A549 (cell line): ENCODE measurements around the gene AFF3. TPM values are rescaled to one million over a fixed set of nuclear protein-coding genes. Genes with fewer than 3 reads are reported as not detected.

Source experiments
- ATAC-seq, 2 experiments: fragments of 200-7000 bp in 1 of 2; fragments of >200 bp in 1 of 2; cut with Nextera tagmentation in 1 of 2; cut with Tn5 transposase in 1 of 2; 3 replicates each; pipeline versions ENCODE4 v1.8.0 to v1.9.1; 2018 to 2020; ENCODE audit warnings: mild to moderate bottlenecking in 1 of 2, moderate library complexity in 1 of 2
- CTCF ChIA-PET: fragments of 300-600 bp; sonication (Branson Sonifier 250); formaldehyde crosslinking; extraction: SDS; loops from one replicate; lab custom pipeline; 2021; ENCODE audit warnings: antibody characterized with exemption, inconsistent platforms; lab: Yijun Ruan, JAX
- POLR2A ChIA-PET: fragments of 350-600 bp; formaldehyde crosslinking; extraction: SDS; loops from one replicate; lab custom pipeline; 2021; ENCODE audit warnings: antibody characterized with exemption, inconsistent platforms; lab: Yijun Ruan, JAX
- DNase-seq, 2 experiments: peaks; one replicate each; pipeline versions ENCODE4 v3.0.0 to v3.0.0-alpha.2; 2011 to 2016; ENCODE audit warnings: low read depth in 1 of 2, low spot score in 1 of 2
- FAIRE-seq: peaks from 2 replicates; lab custom pipeline; 2011; peaks lifted over from hg19 to GRCh38; lab: Jason Lieb, UNC
- H3K27ac ChIP-seq, 2 experiments: fragments of >200 bp; sonication (Bioruptor Twin); formaldehyde crosslinking; 3 replicates each; pipeline ENCODE4 v1.5.1; 2016 to 2017
- H3K4me1 ChIP-seq: fragments of >200 bp; sonication (Bioruptor Twin); formaldehyde crosslinking; 3 replicates; pipeline ENCODE4 v1.6.1; 2016
- H3K4me2 ChIP-seq: fragments of >200 bp; sonication (Bioruptor Twin); formaldehyde crosslinking; 3 replicates; pipeline ENCODE4 v1.6.1; 2016
- H3K4me3 ChIP-seq: fragments of >200 bp; sonication (Bioruptor Twin); formaldehyde crosslinking; 3 replicates; pipeline ENCODE4 v1.5.1; 2016
- H3K9me3 ChIP-seq: fragments of >200 bp; sonication (Bioruptor Twin); formaldehyde crosslinking; 3 replicates; pipeline ENCODE4 v1.6.1; 2016
- CBX8 ChIP-seq: fragments of 200-600 bp; sonication (generic); IDR thresholded peaks from 2 replicates; pipeline ENCODE4 v1.6.1; 2016
- E2F6 ChIP-seq: IDR thresholded peaks from 2 replicates; pipeline ENCODE4 v1.6.1; 2012; ENCODE audit warnings: low read depth, borderline replicate concordance
- EHF ChIP-seq: fragments of 250-450 bp; sonication (Bioruptor Pico); IDR thresholded peaks from 2 replicates; pipeline ENCODE4 v1.5.0; 2020; ENCODE audit warnings: mild to moderate bottlenecking
- ELK1 ChIP-seq: fragments of 150-350 bp; IDR thresholded peaks from 2 replicates; pipeline ENCODE4 v1.6.1; 2014; ENCODE audit warnings: low read depth, mild to moderate bottlenecking, low read length
- ESRRA ChIP-seq: fragments of 150-350 bp; IDR thresholded peaks from 2 replicates; pipeline ENCODE4 v1.6.1; 2014; ENCODE audit warnings: mild to moderate bottlenecking, low read length, borderline replicate concordance
- FOSB ChIP-seq: fragments of 250-450 bp; sonication (Bioruptor Pico); IDR thresholded peaks from 2 replicates; pipeline ENCODE4 v1.5.0; 2020; ENCODE audit warnings: mild to moderate bottlenecking, moderate library complexity
- HEYL ChIP-seq: fragments of 250-450 bp; sonication (Bioruptor Pico); IDR thresholded peaks from 2 replicates; pipeline ENCODE4 v1.8.0; 2021; ENCODE audit warnings: mild to moderate bottlenecking, moderate library complexity
- HMGXB4 ChIP-seq: fragments of 250-450 bp; sonication (Bioruptor Pico); IDR thresholded peaks from 2 replicates; pipeline ENCODE4 v1.5.0; 2021; ENCODE audit warnings: mild to moderate bottlenecking, moderate library complexity, borderline replicate concordance
- HOXB5 ChIP-seq: fragments of 250-450 bp; sonication (Bioruptor Pico); IDR thresholded peaks from 2 replicates; pipeline ENCODE4 v1.5.0; 2020; ENCODE audit warnings: mild to moderate bottlenecking, moderate library complexity
- JUNB ChIP-seq: fragments of >200 bp; sonication (Bioruptor Twin); formaldehyde crosslinking; IDR thresholded peaks from 2 replicates; pipeline ENCODE4 v1.6.1; 2016
- KDM1A ChIP-seq: fragments of 200-600 bp; sonication (generic); IDR thresholded peaks from 2 replicates; pipeline ENCODE4 v1.6.1; 2016; ENCODE audit warnings: low read depth, mild to moderate bottlenecking
- MYC ChIP-seq: IDR thresholded peaks from 2 replicates; pipeline ENCODE4 v1.6.1; 2012; ENCODE audit warnings: mild to moderate bottlenecking, inconsistent platforms, low read length, improper control_type of control experiment, borderline replicate concordance
- NFE2L2 ChIP-seq: fragments of 150-350 bp; conservative IDR thresholded peaks from 2 replicates; pipeline ENCODE4 v1.6.1; 2014; ENCODE audit warnings: low read length
- RCOR1 ChIP-seq: fragments of 150-350 bp; IDR thresholded peaks from 2 replicates; pipeline ENCODE4 v1.6.1; 2014; ENCODE audit warnings: antibody characterized with exemption, low read length, low read depth
- REST ChIP-seq: fragments of 200-600 bp; sonication (generic); IDR thresholded peaks from 2 replicates; pipeline ENCODE4 v1.6.1; 2016; ENCODE audit warnings: antibody characterized with exemption, mild to moderate bottlenecking, moderate library complexity
- SMC3 ChIP-seq: fragments of >200 bp; sonication (Bioruptor Twin); formaldehyde crosslinking; IDR thresholded peaks from 3 replicates; pipeline ENCODE4 v1.6.1; 2018; ENCODE audit warnings: inconsistent platforms
- TP53 ChIP-seq: fragments of 250-450 bp; sonication (Bioruptor Pico); IDR thresholded peaks from 2 replicates; pipeline ENCODE4 v1.5.0; 2021; ENCODE audit warnings: mild to moderate bottlenecking, moderate library complexity
- ZFP36 ChIP-seq: fragments of 450-650 bp; IDR thresholded peaks from 2 replicates; pipeline ENCODE4 v1.6.1; 2014; ENCODE audit warnings: borderline replicate concordance; ENCODE audit not compliant: partially characterized antibody
- ZNF302 ChIP-seq: fragments of 250-450 bp; sonication (Bioruptor Pico); IDR thresholded peaks from 2 replicates; pipeline ENCODE4 v1.9.0; 2021; ENCODE audit warnings: inconsistent platforms, mild to moderate bottlenecking, moderate library complexity
- ZSCAN20 ChIP-seq: fragments of 250-450 bp; sonication (Bioruptor Pico); IDR thresholded peaks from 2 replicates; pipeline ENCODE4 v1.8.0; 2022; ENCODE audit warnings: mild to moderate bottlenecking, moderate library complexity
- WGBS: methylation state at CpG from one replicate; pipeline ENCODE4 v1.1.6; 2017; ENCODE audit errors: missing lambda C conversion rate; 5-methylcytosine and 5-hydroxymethylcytosine counted together
- polyA plus RNA-seq, 4 experiments: library from polyadenylated mRNA; depleted of rRNA in 3 of 4; stranded (reverse); fragments of >200 nt; fragmentation: RNase III in 1 of 4; extraction: RNeasy Plus Mini Kit Qiagen cat#74134 plus additional on column Dnase treatment in 1 of 4; gene quantifications; 2 replicates in 3 of 4; 3 replicates in 1 of 4; pipeline ENCODE4 v1.2.3, GENCODE V29; 2011 to 2017

Gene AFF3
- polyA plus RNA-seq, 2 of the 4 experiments (the other 2 are of a cell fraction), result not detected

GRCh38 chr2:99875627-99876201, 266.7 kb downstream of the AFF3 start (continued):
- TF ChIP-seq REST, result no peak
- no peak for TF ChIP-seq ZFP36
- TF ChIP-seq TP53 (CRISPR knock-in tag), result no peak
- no peak for TF ChIP-seq RCOR1

- TF ChIP-seq MYC, result no peak
- no peak for TF ChIP-seq EHF (CRISPR knock-in tag)
- TF ChIP-seq HMGXB4, result no peak
- no peak for TF ChIP-seq ZNF302 (CRISPR knock-in tag)
- TF ChIP-seq HOXB5 (CRISPR knock-in tag), result no peak
- no peak for TF ChIP-seq JUNB
- no peak for TF ChIP-seq E2F6
- no peak for TF ChIP-seq ZFP36
- no peak for TF ChIP-seq CBX8
- TF ChIP-seq FOSB (CRISPR knock-in tag), result no peak
- TF ChIP-seq NFE2L2, result no peak
- TF ChIP-seq SMC3, result no peak
- TF ChIP-seq KDM1A, result no peak
- no peak for TF ChIP-seq ESRRA
- no peak for TF ChIP-seq ZSCAN20 (CRISPR knock-in tag)
- TF ChIP-seq HEYL (CRISPR knock-in tag), result no peak
- TF ChIP-seq ELK1, result no peak
Observed at GRCh38 chr2:99868260-99868659, 274.1 kb downstream of the AFF3 start.

More at GRCh38 chr2:99868260-99868659, 274.1 kb downstream of the AFF3 start:
- Histone ChIP-seq H3K27ac (no peak overlapping the region), H3K4me1 (no peaks in the 10 kb centered on the region), H3K9me3 (no peaks in the 10 kb centered on the region), H3K4me2 (no peak overlapping the region), H3K4me3 (no peak overlapping the region)
- DNase-seq (no peak), FAIRE-seq (no peak), ATAC-seq (no peak)
- 69% methylated on average over 4 of the region's 4 CpGs for WGBS
- CTCF ChIA-PET, result no interaction called here
- POLR2A ChIA-PET, result no interaction called here
